Stimulated activated CD8-positive, alpha-beta memory T cell treated with anti-CD3 and anti-CD28 coated beads, Interleukin-7, amount 100 ng/mL, for 4 hours (primary cell): ENCODE data around the gene UBL7.
"Not testable (repeated sequence)": the region's sequence is repeated elsewhere in the genome, so short reads cannot be mapped to it uniquely, and the experiment has no call there.

Experiments
- DNase-seq, 2 donors: peaks; one replicate each; pipeline ENCODE4 v3.0.0-alpha.2; 2020; ENCODE audit warnings: low read depth in 2 of 2

Gene UBL7, protein sequence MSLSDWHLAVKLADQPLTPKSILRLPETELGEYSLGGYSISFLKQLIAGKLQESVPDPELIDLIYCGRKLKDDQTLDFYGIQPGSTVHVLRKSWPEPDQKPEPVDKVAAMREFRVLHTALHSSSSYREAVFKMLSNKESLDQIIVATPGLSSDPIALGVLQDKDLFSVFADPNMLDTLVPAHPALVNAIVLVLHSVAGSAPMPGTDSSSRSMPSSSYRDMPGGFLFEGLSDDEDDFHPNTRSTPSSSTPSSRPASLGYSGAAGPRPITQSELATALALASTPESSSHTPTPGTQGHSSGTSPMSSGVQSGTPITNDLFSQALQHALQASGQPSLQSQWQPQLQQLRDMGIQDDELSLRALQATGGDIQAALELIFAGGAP

DNA sequence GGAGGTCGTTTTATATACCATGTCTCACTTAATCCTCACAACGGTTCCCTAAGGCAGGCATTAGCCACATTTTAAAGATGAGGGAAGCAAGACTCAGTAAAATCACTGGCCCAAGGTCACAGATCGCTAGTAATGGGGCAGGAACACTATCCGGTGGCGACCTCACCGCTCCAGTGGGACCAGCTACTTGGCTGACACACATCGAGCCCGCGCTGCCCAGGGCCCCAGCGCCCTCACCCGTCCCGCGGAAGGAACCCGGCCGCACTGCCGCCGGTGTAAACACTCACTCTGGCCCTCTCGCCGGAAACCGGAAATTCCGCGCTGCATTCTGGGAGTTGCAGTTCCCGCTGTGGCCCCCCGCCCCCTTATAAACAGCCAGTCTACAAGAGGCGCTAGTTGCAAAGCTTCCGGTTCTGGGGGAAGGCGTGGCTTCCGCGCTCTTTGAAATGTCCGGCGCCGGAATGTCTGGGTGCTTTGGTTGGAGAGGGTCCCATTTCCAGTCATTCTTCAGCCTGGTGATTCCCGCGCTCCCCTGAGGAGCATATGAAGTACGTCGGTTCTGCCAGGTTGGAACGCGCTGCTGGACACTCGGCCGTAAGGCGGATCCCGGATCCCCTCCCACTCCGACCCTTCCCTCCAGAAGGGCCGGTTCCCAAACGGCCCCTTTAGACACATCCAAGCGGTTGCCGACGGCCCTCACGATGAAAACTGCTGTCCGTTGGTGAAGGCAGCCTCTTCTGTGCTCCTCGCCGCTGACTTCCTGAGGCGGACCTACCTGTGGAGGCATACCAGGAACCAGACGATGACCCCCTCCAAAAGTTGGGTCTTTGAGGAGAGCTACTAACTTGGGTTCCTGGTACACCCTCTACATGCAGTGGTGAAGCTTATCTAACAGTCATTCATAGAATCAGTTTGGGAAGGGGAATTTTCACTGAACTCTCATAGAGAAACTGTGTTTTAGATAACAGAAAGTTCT lies at the start of gene UBL7:
Gene UBL7 (minus strand): TSS at position 290 of the 976 bp plus-strand sequence. CDS start 2,293 bp downstream, outside the sequence.
- peak; percentile 94 to 96 for DNase-seq

DNA sequence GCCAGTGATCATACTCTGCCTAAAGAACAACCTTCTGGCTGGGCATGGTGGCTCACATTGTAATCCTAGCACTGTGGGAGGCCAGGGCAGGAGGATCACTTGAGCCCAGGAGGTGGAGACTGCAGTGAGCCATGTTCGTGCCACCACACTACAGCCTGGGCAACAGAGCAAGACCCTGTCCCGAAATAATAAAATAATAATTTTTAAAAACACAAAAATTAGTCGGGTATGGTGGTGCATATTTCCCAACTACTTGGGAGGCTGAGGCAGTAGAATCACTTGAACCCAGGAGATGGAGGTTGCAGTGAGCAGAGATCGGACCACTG lies 45.5 kb upstream of the UBL7 start:
- no peak for DNase-seq

DNA sequence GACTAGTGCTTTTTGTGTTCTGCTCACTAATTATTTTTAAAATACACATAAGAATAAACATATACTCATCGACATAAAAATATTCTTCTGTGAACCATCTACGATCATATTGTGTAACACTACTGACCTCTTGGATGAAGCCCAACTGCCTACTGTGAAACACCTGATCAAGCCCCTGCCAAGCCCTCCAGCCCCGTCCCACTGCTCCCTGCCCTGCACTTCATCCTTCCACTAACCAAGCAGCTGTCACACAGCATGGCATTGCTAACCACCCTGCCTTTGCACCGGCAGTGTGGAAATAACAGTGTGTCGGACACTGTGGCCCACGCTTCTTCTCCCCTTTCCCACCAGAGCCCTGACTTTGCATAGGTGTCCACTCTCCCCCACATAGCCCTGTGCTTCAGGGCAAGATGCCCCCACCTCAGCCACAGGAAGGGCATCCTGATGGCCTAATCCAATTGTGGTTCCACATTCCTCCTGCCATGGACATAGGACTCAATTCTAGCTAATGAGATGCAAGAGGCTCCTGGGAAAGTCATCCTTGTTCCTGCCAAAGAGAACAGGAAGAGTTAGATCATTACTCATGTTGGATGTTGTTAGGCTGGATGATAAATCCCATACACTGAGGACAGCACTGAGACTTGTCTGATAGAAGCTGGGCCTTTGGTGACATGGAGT lies 45.0 kb upstream of the UBL7 start:
- no peak for DNase-seq

DNA sequence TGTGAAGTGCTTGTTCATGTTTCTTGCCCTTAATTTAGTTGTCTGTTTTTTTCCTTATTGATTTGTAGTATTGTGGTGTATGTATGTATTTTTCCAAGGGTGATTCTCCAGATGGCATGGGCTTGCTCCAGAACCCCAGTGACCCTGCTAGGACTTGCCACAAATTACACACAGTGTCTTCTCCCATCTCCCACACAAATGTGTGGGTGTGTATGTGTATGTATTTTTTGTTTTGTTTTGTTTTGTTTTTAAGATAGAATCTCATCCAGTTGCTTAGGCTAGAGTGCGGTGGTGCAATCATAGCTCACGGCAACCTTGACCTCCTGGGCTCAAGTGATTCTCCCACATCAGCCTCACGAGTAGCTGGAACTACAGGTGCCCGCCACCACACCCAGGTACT lies 43.9 kb upstream of the UBL7 start:
- DNase-seq = no peak

DNA sequence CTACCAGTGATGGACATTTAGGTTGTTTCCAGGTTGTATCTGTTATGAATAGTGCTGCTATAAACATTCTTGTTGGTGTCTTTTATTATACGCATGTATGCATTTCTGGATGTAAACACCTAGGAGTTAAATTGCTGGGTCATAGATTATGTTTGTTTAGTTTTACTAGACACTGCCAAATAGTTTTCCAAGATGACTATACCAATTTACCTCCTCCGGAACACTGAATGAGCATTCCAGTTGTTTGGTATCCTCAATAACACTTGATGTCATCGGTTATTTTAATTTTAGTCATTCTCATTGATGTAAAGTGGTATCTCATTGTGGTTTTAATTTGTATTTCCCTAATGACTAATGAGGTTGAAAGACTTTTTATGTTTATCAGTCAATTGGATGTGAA lies 43.5 kb upstream of the UBL7 start:
- no peak for DNase-seq

DNA sequence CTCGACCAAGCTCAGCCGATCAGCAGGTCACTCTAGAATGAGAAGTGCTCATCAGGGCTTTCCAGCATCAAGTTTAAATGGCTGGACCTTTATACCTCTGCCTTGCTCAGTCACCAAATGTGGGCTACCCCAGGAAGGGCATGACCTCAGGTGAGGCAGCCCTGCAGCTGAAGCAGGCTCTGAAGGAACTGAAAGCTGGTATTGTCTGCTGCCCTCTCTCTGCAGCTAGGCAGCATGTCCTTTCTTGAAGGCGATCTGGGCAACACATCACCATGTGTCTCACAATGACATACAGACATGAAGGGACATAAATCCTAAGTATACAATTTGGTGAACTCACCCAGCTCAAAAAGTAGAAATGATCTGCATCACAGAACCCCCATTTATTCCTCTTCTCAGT lies 41.3 kb upstream of the UBL7 start:
- no peak for DNase-seq

DNA sequence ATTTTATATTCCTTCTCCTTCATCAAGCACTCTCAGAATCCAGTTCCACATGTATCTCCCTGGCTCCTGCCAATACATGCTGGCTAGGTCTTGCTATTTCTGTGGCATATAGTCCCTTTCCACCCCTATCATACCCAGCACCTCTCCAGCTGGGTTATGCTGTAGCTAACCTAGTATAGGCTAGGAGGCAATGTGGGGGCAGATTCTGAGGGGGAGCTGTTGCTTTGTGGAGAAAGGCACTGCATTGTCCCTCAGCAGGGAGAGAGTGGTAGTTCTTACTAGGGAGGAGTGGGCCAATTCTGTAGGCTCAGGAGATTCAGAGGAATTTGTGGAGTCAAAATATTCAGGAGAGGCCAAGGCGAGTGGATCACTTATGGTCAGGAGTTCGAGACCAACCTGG lies 39.4 kb upstream of the UBL7 start:
- DNase-seq = no peak

DNA sequence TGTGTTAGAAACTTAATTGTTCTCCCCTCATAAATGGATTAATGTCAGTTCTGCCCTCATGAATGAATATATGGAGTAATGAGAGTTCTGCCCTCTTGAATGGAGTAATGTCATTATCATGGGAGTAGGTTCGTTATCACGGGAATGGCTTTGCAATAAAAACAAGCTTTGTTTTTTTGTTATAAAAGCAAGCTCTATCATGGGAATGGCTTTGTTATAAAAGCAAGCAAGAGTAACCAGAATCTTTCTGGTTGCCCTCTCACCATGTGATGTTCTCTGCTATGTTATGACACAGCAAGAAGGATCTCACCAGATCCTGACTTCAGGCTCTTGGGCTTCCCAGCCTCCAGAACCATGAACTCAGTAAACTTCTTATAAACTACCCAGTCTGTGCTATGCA lies 38.4 kb upstream of the UBL7 start:
- no peak for DNase-seq

DNA sequence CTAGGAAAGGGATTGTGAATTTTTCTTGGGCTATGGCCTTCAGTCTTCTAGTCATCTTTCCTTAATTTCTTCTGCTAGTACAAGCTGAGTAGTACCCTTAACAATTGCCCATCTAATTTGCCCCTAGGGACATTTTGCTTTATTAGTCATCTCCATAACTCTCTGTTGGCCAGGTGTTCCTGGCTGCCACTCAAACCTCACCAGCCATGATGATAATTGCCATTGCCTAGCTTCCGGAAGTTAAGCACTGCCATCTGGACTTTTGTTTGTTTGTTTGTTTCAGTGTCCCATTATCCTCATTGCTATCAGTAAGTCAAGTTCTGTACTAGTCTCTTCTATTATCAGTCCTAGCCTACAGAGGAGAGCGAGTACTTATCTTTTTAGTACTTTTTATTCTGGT lies 36.6 kb upstream of the UBL7 start:
- no peak for DNase-seq

DNA sequence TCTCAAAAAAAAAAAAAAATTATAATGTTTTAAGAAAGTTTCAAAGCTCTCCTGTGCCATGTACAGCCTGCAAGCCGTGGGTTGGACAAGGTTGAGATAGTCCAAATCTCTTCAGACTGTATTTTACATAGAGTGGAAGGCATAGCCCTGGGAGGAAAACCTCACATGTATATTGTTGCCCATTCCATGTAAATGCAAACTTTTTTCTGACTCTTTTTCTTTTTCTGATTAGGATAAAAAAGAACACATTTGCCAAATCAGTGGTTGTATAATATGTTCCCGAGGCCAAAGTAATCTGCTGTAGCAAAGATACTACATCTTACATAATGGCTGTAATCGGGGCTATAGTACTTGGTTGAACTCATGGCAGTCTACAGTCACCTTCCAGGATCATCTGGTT lies 35.7 kb upstream of the UBL7 start:
- DNase-seq = no peak

DNA sequence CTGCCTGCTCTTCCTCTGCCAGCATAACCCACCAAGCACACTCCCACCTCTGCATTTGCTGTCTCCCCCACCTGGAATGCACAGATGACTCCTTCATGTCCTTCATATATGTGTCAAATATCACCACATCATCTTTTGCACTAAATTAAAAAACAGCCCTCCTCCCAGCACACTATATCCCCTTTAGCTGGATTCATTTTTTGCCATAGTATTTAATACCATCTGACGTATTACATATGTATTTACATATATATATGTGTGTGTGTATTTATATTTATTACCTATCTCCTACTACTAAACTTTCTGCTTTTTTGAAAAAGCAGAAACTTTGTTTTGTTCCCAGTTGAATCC lies 29.4 kb upstream of the UBL7 start:
- DNase-seq = no peak

DNA sequence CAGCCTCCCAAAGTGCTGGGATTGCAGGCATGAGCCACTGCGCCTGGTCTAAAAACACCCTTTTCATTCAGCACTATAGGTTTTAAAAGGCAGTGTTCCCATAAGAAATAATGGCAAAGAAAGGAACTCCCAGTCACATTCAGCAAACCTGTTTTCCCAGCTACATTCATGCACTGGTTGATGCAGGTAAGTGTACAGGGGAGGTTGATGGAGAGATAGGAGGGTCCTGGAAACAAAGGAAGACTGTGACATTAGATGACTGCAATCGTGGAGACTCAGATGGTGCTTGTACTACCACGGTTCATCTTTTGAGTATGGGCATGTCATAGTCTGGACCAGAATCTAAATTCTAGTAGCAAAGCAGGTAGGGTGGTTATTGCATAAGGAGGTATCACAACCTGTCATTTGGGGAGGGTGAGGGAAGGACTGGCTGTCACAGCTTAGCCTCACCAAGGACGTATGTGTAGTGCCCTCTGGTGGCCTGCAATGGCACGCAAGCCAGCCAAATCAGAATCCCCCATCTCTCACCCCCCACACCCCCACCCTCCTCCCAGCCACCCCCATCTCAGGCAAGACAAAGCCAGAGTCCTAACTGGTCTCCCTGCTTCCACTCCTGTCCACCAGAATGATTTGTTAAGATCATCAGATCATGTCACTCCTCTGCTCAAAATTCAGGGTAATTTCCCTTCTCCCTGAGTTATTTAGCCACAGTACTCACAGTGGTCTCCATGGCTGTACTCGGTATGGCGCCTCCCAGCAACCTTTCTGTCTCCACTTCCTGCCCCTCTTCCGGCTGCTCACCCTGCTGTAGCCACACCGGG lies 28.8 kb upstream of the UBL7 start:
- peak; percentile 63 to 68 for DNase-seq

DNA sequence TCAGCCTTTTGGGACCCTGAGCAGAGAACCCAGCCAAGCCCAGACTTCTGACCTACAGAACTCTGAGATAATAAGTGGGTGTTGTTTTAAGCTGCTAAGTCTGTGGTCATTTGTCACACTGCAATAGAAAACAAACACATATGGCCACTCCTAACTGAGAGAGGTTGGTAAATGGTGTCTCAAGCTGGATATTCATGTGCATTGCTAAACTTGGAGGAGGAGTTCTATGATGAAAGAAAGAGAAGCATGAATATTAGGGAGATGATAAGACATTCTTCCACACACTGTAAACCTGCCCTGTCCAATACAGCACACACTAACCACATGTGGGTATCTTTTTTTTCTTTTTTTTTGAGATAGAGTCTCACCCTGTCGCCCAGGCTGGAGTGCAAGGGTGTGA lies 27.8 kb upstream of the UBL7 start:
- no peak for DNase-seq

DNA sequence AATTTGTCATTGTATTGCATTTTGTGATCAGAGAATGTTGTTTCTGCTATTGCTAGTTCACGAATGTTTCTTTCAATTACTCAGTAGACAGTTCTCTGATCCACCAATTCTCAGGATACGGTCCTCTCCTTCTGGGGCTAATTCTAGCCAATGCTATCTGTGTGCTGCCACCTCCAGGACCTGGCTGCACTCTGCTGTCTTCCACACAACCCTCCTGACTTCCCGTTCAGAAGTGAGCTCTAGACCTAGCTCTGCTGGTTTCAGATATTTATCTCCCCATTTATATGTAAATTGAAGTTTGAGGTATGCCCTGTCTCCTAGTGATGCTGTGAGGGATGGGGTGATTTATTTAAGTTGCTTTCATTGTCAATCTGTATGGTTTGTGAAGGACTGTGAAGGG lies 21.7 kb upstream of the UBL7 start:
- no peak for DNase-seq

DNA sequence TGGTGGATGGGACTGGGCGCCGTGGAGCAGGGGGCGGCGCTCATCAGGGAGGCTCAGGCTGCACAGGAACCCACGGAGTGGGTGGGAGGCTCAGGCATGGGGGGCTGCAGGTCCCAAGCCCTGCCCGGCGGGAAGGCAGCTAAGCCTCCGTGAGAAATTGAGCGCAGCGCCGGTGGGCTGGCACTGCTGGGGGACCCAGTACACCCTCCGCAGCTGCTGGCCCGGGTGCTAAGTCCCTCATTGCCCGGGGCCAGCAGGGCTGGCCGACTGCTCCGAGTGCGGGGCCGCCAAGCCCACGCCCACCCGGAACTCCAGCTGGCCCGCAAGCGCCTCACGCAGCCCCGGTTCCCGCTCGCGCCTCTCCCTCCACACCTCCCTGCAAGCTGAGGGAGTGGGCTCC lies 19.4 kb upstream of the UBL7 start:
- DNase-seq = not testable (repeated sequence)

DNA sequence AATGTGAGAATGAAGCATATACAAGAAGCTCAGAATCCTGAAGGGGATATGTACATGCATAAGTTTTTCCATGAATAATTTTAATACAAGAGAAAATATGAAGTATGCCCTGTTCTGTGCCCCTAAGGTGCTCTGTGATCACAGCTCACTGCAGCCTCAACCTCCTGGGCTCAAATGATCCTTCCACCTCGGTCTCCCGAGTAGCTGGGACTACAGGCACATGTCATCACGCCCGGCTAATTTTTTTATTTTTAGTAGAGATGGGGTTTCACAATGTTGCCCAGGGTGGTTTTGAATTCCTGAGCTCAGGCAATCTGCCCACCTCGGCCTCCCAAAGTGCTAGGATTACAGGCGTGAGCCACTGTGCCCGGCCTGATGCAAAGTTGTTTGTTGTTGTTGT lies 10.7 kb upstream of the UBL7 start:
- DNase-seq = not testable (repeated sequence)

DNA sequence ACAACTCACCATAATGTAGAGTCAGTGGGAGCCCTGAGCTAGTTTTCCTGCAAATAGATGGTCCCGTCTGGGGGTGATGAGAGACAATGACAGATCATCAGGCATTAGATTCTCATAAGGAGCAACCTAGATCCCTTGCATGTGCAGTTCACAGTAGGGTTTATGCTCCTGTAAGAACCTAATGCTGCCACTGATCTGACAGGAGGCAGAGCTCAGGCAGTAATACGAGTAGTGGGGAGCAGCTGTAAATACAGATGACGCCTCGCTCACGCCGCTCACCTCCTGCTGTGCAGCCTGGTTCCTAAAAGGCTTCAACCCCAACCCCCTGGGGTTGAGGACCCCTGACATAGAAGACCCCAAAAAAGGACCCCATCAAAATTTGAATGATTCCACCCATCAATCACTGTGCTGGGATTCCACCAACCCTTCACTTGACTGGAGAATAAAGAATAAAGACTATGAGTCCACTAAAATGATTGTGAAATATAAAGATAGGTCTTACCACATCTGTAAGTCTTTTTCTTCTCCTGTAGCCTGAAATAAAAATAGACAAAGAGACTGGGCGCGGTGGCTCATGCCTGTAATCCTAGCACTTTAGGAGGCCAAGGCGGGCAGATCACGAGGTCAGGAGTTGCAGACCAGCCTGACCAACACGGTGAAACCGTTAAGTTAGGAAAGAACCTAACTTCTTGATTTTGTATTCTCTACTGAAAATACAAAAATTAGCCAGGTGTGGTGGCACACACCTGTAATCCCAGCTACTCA lies 9.9 kb upstream of the UBL7 start:
- no peak for DNase-seq

DNA sequence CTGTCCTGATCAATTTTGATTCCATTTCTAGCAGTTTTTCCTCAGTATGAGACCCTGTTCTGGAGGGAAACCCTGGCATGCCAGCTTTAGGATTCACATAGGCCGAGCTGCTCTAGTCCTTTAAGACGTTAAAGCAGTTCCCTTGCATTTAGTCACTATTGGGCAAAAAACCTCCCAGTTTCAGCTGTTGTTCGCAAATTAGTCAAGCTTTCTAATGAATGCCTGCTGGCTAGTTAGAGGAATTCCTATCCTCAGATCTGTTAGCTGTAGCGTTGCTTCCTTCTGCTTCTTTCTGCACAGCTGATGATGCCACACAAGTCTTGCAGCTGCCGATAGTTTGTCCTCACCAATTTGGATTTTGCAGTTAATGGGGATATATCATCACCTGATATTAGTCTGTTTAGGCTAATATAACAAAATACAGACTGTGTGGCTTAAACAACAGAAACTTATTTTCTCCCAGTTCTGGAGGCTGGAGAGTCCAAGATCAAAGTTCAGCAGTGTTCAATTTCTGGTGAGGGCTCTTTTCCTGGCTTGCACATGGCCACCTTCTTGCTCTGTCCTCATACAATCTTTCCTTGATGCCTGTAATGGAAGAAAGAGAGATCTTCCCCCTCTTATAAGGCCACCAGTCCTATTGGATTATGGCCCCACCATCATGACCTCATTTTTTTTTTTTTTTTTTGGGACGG lies 7.5 kb upstream of the UBL7 start:
- no peak for DNase-seq

DNA sequence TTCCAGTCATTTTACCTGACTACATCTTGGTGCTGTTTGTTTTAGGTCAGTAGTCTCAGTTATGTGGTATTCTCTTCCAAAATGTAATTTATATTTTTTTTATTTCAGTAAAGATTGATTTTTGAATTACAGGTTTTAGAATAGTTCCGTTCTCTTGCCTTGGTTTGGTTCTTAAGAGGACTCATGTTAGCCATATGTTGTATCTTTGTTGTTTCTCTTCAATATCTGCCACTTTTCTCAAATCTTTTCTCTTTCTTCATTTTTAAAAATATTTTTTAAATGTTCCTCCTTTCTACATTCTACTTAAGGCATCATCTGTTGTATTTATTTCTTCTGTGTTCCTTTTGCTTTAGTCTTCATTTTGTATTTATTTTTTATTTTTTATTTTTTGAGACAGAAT lies 5.6 kb upstream of the UBL7 start:
- DNase-seq = no peak

DNA sequence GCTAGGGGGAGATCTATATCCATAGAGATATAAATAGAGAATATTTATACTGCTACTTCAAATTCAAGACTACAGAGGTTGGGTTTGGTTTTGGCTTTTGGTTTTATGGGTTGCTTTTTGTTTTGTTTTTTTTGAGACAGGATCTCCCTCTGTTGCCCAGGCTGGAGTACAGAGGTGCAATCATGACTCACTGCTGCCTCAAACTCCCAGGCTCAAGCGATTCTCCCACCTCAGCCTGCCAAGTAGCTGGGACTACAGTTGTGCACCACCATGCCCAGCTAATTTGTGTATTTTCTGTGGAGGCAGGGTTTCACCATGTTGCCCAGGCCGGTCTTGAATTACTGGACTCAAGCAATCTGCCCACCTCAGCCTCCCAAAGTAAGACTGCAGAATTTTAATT lies 3.9 kb upstream of the UBL7 start:
- DNase-seq = no peak
